GM23338 (cell line): ENCODE measurements around the gene KCNJ6. TPM values are rescaled to one million over a fixed set of nuclear protein-coding genes. Genes with fewer than 3 reads are reported as not detected.
A peak's percentile ranks its signal among the peaks of the same experiment; 100 is the strongest.

Experiments
- ATAC-seq: fragments of 200-7000 bp; cut with Tn5 transposase; 3 replicates; pipeline ENCODE4 v1.9.1; 2020
- DNase-seq: peaks from one replicate; pipeline ENCODE4 v3.0.0-alpha.2; 2015; ENCODE audit warnings: low spot score
- H2AFZ ChIP-seq: fragments of 200-600 bp; sonication (generic); 2 replicates; pipeline ENCODE4 v1.8.0; 2016; ENCODE audit warnings: antibody characterized with exemption, mild to moderate bottlenecking, moderate library complexity
- H3F3A ChIP-seq: fragments of 200-600 bp; sonication (generic); replicated peaks from 2 replicates; pipeline ENCODE4 v1.8.0; 2017; ENCODE audit warnings: antibody characterized with exemption, mixed run types, low read depth
- H3K27ac ChIP-seq: fragments of 200-600 bp; sonication (generic); 2 replicates; pipeline ENCODE4 v1.6.1; 2016; ENCODE audit warnings: low read depth
- H3K27me3 ChIP-seq: fragments of 200-600 bp; sonication (generic); 2 replicates; pipeline ENCODE4 v1.8.0; 2016; ENCODE audit warnings: mild to moderate bottlenecking, mixed run types, moderate library complexity; ENCODE audit not compliant: insufficient read depth
- H3K36me3 ChIP-seq: fragments of 200-600 bp; sonication (generic); 2 replicates; pipeline ENCODE4 v1.8.0; 2016; ENCODE audit warnings: mild to moderate bottlenecking; ENCODE audit not compliant: insufficient read depth
- H3K4me1 ChIP-seq: fragments of 200-600 bp; sonication (generic); 2 replicates; pipeline ENCODE4 v1.8.0; 2016; ENCODE audit warnings: mild to moderate bottlenecking, moderate library complexity; ENCODE audit not compliant: insufficient read depth
- H3K4me2 ChIP-seq: fragments of 200-600 bp; sonication (generic); 2 replicates; pipeline ENCODE4 v1.7.1; 2017; ENCODE audit warnings: mixed run types
- H3K4me3 ChIP-seq: fragments of 200-600 bp; sonication (generic); 2 replicates; pipeline ENCODE4 v1.6.1; 2016; ENCODE audit warnings: mixed run types
- H3K79me2 ChIP-seq: fragments of 200-600 bp; sonication (generic); replicated peaks from 2 replicates; pipeline ENCODE4 v1.8.0; 2017; ENCODE audit warnings: mild to moderate bottlenecking; ENCODE audit not compliant: insufficient read depth
- H3K9me2 ChIP-seq: fragments of 200-600 bp; sonication (generic); 2 replicates; pipeline ENCODE4 v1.8.0; 2017; ENCODE audit not compliant: insufficient read depth
- H4K20me1 ChIP-seq: fragments of 200-600 bp; sonication (generic); replicated peaks from 2 replicates; pipeline ENCODE4 v1.8.0; 2017; ENCODE audit warnings: mild to moderate bottlenecking; ENCODE audit not compliant: insufficient read depth
- H3K27ac Mint-ChIP-seq: 2 replicates; pipeline ENCODE4 v1.8.0; 2020; ENCODE audit warnings: inconsistent platforms, mild to moderate bottlenecking, moderate library complexity, mixed read lengths
- H3K27me3 Mint-ChIP-seq: 3 replicates; pipeline ENCODE4 v1.8.0; 2022; ENCODE audit warnings: low read depth, mild to moderate bottlenecking, moderate library complexity, mixed read lengths, inconsistent platforms; ENCODE audit not compliant: insufficient read depth, poor library complexity
- H3K36me3 Mint-ChIP-seq: 3 replicates; pipeline ENCODE4 v1.8.0; 2021; ENCODE audit warnings: low read depth, mild to moderate bottlenecking, inconsistent platforms, moderate library complexity, mixed read lengths
- H3K4me1 Mint-ChIP-seq: 3 replicates; pipeline ENCODE4 v1.8.0; 2020; ENCODE audit warnings: mild to moderate bottlenecking, inconsistent platforms, mixed read lengths
- H3K4me3 Mint-ChIP-seq: 3 replicates; pipeline ENCODE4 v1.8.0; 2021; ENCODE audit warnings: moderate library complexity, mild to moderate bottlenecking, inconsistent platforms, mixed read lengths
- H3K9me3 Mint-ChIP-seq: 3 replicates; pipeline ENCODE4 v1.8.0; 2020; ENCODE audit warnings: moderate library complexity, mild to moderate bottlenecking, inconsistent platforms, mixed read lengths
- NANOG ChIP-seq: IDR thresholded peaks from 2 replicates; pipeline ENCODE4 v1.6.1; 2016; ENCODE audit warnings: antibody characterized with exemption, borderline replicate concordance
- STAT1 ChIP-seq: IDR thresholded peaks from one replicate; pipeline ENCODE4 v1.6.1; 2016; ENCODE audit warnings: antibody characterized with exemption; ENCODE audit not compliant: unreplicated experiment
- ZNF114 ChIP-seq: fragments of 250-450 bp; sonication (Bioruptor Pico); IDR thresholded peaks from 2 replicates; pipeline ENCODE4 v1.5.0; 2020; ENCODE audit warnings: mild to moderate bottlenecking, moderate library complexity
- polyA plus RNA-seq: library from polyadenylated mRNA; unstranded; fragments of >200 nt; fragmentation: Nextera tagmentation; extraction: Ambion mirVana; gene quantifications from 2 replicates; pipeline ENCODE4 v1.2.1, GENCODE V29; 2016
- total RNA-seq: library from RNA; depleted of rRNA; stranded (reverse); fragments of >200 nt; shearing (Covaris generic); gene quantifications from 2 replicates; pipeline ENCODE4 v1.2.3, GENCODE V29; 2014
- TF ChIP-seq, protein P1 (sequence below), 2 experiments: fragments of 200-600 bp in 1 of 2; sonication (generic) in 1 of 2; conservative IDR thresholded peaks; 2 replicates each; pipeline versions ENCODE4 v1.5.1 to v1.6.1; 2016 to 2017; ENCODE audit warnings: antibody characterized with exemption in 2 of 2, low read depth in 2 of 2, mild to moderate bottlenecking in 2 of 2, moderate library complexity in 1 of 2
- TF ChIP-seq, protein P2 (sequence below): fragments of 250-450 bp; sonication (Bioruptor Pico); IDR thresholded peaks from 2 replicates; pipeline ENCODE4 v1.5.0; 2020; ENCODE audit warnings: mild to moderate bottlenecking, moderate library complexity
- TF ChIP-seq, protein P3 (sequence below): IDR thresholded peaks from one replicate; pipeline ENCODE4 v1.6.1; 2018; ENCODE audit warnings: antibody characterized with exemption; ENCODE audit not compliant: unreplicated experiment

The KCNJ6 gene
- total and polyA plus RNA-seq, 2 experiments from 2014 or later, result 0.48 to 0.52 TPM

DNA sequence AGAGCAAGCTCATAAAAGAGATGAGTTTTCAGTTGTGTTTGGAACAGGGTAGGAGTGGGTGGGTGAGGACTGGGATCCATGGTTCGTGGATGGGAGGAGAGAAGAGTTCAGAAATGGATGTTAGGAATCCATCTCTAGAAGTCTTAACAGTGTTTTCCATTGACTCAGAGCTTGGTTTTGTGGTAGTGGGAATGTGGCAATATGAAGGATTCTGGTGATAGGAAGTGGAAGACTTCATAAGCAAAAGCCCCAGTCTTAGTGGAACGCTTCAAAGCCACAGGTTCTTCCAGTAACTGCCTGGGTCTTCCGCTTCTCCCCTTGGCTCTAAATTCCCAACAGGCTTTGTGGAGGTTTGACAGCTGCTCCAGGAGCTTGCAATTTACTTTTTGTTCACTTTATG lies 167.9 kb downstream of the KCNJ6 start (continued):
- TF ChIP-seq, protein P1, sequence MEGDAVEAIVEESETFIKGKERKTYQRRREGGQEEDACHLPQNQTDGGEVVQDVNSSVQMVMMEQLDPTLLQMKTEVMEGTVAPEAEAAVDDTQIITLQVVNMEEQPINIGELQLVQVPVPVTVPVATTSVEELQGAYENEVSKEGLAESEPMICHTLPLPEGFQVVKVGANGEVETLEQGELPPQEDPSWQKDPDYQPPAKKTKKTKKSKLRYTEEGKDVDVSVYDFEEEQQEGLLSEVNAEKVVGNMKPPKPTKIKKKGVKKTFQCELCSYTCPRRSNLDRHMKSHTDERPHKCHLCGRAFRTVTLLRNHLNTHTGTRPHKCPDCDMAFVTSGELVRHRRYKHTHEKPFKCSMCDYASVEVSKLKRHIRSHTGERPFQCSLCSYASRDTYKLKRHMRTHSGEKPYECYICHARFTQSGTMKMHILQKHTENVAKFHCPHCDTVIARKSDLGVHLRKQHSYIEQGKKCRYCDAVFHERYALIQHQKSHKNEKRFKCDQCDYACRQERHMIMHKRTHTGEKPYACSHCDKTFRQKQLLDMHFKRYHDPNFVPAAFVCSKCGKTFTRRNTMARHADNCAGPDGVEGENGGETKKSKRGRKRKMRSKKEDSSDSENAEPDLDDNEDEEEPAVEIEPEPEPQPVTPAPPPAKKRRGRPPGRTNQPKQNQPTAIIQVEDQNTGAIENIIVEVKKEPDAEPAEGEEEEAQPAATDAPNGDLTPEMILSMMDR (conservative IDR thresholded peaks at IDR 0.05; ENCODE audit: low read depth in 2 of 2), result no peak
- TF ChIP-seq NANOG (no peak), ZNF114 (CRISPR knock-in tag) (no peak), STAT1 (no peak)

DNA sequence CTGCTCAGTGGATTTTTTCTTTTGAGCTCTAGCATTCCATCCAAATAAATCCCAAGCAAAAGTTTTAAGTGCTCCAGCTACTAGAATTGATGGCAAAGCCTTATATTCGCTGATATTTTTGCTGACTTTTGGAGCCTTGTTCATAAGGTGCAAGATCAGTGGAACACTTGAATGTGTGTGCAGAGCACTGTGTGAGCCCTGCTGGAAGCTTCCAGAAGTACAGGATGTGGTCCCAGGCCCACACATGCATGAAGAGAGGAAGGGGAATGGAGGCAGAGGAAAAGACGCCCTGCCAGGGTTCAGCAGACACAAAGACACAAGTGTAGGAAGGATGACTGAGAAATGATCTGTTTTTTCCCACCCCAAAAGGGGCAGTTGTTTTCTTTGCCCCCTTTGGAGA lies 169.4 kb downstream of the KCNJ6 start:
- H3K9me3 Mint-ChIP-seq, result peaks cover 6% of the 10 kb centered on the region; the same call in 1 of the 3 replicates
- H2AFZ ChIP-seq, result no peak overlapping the region
- DNase-seq (no peak), ATAC-seq (no peak)
- no peaks in the 10 kb centered on the region for H3K27me3 ChIP-seq
- H3F3A ChIP-seq, result no peaks in the 10 kb centered on the region
- peaks cover 6% of the 10 kb centered on the region for H3K27me3 Mint-ChIP-seq
- H3K27ac Mint-ChIP-seq, result no peak overlapping the region
- no peaks in the 10 kb centered on the region for H3K79me2 ChIP-seq
- H3K4me3 Mint-ChIP-seq, result no peak overlapping the region
- no peaks in the 10 kb centered on the region for H3K36me3 Mint-ChIP-seq
- H3K9me2 ChIP-seq, result peaks cover 3% of the 10 kb centered on the region; the same call in 1 of the 2 replicates
- H3K36me3 ChIP-seq, result no peaks in the 10 kb centered on the region; the same call in 1 of the 2 replicates
- H3K27ac ChIP-seq, result no peak overlapping the region
- H4K20me1 ChIP-seq, result no peaks in the 10 kb centered on the region
- H3K4me2 ChIP-seq, result no peak overlapping the region
- H3K4me3 ChIP-seq, result no peak overlapping the region
- TF ChIP-seq, protein P2, sequence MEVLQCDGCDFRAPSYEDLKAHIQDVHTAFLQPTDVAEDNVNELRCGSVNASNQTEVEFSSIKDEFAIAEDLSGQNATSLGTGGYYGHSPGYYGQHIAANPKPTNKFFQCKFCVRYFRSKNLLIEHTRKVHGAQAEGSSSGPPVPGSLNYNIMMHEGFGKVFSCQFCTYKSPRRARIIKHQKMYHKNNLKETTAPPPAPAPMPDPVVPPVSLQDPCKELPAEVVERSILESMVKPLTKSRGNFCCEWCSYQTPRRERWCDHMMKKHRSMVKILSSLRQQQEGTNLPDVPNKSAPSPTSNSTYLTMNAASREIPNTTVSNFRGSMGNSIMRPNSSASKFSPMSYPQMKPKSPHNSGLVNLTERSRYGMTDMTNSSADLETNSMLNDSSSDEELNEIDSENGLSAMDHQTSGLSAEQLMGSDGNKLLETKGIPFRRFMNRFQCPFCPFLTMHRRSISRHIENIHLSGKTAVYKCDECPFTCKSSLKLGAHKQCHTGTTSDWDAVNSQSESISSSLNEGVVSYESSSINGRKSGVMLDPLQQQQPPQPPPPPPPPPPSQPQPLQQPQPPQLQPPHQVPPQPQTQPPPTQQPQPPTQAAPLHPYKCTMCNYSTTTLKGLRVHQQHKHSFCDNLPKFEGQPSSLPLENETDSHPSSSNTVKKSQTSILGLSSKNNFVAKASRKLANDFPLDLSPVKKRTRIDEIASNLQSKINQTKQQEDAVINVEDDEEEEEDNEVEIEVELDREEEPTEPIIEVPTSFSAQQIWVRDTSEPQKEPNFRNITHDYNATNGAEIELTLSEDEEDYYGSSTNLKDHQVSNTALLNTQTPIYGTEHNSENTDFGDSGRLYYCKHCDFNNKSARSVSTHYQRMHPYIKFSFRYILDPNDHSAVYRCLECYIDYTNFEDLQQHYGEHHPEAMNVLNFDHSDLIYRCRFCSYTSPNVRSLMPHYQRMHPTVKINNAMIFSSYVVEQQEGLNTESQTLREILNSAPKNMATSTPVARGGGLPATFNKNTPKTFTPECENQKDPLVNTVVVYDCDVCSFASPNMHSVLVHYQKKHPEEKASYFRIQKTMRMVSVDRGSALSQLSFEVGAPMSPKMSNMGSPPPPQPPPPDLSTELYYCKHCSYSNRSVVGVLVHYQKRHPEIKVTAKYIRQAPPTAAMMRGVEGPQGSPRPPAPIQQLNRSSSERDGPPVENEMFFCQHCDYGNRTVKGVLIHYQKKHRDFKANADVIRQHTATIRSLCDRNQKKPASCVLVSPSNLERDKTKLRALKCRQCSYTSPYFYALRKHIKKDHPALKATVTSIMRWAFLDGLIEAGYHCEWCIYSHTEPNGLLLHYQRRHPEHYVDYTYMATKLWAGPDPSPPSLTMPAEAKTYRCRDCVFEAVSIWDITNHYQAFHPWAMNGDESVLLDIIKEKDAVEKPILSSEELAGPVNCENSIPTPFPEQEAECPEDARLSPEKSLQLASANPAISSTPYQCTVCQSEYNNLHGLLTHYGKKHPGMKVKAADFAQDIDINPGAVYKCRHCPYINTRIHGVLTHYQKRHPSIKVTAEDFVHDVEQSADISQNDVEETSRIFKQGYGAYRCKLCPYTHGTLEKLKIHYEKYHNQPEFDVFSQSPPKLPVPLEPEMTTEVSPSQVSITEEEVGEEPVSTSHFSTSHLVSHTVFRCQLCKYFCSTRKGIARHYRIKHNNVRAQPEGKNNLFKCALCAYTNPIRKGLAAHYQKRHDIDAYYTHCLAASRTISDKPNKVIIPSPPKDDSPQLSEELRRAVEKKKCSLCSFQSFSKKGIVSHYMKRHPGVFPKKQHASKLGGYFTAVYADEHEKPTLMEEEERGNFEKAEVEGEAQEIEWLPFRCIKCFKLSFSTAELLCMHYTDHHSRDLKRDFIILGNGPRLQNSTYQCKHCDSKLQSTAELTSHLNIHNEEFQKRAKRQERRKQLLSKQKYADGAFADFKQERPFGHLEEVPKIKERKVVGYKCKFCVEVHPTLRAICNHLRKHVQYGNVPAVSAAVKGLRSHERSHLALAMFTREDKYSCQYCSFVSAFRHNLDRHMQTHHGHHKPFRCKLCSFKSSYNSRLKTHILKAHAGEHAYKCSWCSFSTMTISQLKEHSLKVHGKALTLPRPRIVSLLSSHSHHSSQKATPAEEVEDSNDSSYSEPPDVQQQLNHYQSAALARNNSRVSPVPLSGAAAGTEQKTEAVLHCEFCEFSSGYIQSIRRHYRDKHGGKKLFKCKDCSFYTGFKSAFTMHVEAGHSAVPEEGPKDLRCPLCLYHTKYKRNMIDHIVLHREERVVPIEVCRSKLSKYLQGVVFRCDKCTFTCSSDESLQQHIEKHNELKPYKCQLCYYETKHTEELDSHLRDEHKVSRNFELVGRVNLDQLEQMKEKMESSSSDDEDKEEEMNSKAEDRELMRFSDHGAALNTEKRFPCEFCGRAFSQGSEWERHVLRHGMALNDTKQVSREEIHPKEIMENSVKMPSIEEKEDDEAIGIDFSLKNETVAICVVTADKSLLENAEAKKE, result no peak
- TF ChIP-seq, protein P1 (conservative IDR thresholded peaks at IDR 0.05; ENCODE audit: low read depth in 2 of 2), result peak in 1 of 2 experiments; percentile 28; a peak in 1 of 4 replicates
- TF ChIP-seq, protein P3, sequence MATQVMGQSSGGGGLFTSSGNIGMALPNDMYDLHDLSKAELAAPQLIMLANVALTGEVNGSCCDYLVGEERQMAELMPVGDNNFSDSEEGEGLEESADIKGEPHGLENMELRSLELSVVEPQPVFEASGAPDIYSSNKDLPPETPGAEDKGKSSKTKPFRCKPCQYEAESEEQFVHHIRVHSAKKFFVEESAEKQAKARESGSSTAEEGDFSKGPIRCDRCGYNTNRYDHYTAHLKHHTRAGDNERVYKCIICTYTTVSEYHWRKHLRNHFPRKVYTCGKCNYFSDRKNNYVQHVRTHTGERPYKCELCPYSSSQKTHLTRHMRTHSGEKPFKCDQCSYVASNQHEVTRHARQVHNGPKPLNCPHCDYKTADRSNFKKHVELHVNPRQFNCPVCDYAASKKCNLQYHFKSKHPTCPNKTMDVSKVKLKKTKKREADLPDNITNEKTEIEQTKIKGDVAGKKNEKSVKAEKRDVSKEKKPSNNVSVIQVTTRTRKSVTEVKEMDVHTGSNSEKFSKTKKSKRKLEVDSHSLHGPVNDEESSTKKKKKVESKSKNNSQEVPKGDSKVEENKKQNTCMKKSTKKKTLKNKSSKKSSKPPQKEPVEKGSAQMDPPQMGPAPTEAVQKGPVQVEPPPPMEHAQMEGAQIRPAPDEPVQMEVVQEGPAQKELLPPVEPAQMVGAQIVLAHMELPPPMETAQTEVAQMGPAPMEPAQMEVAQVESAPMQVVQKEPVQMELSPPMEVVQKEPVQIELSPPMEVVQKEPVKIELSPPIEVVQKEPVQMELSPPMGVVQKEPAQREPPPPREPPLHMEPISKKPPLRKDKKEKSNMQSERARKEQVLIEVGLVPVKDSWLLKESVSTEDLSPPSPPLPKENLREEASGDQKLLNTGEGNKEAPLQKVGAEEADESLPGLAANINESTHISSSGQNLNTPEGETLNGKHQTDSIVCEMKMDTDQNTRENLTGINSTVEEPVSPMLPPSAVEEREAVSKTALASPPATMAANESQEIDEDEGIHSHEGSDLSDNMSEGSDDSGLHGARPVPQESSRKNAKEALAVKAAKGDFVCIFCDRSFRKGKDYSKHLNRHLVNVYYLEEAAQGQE, result no peak
- H3K4me1 ChIP-seq, result no peaks in the 10 kb centered on the region
- H3K4me1 Mint-ChIP-seq, result no peaks in the 10 kb centered on the region
